Rectal smooth muscle tissue (tissue), 1 donor: ENCODE data around the gene PTPRO.

Source experiments
- H3K27ac ChIP-seq: one replicate; pipeline ENCODE4 v1.7.0; 2013; ENCODE audit warnings: low read depth, low read length, inconsistent platforms
- H3K27me3 ChIP-seq: one replicate; pipeline ENCODE4 v1.7.0; 2013; ENCODE audit warnings: low read length; ENCODE audit not compliant: control insufficient read depth, insufficient read depth
- H3K36me3 ChIP-seq: one replicate; pipeline ENCODE4 v1.7.0; 2013; ENCODE audit warnings: low read length; ENCODE audit not compliant: control insufficient read depth, insufficient read depth
- H3K4me1 ChIP-seq: one replicate; pipeline ENCODE4 v1.7.0; 2013; ENCODE audit warnings: low read length; ENCODE audit not compliant: control insufficient read depth, insufficient read depth
- H3K4me3 ChIP-seq: one replicate; pipeline ENCODE4 v1.7.0; 2013; ENCODE audit warnings: low read length
- H3K9ac ChIP-seq: one replicate; pipeline ENCODE4 v1.7.0; 2013; ENCODE audit warnings: low read length

Gene PTPRO

DNA sequence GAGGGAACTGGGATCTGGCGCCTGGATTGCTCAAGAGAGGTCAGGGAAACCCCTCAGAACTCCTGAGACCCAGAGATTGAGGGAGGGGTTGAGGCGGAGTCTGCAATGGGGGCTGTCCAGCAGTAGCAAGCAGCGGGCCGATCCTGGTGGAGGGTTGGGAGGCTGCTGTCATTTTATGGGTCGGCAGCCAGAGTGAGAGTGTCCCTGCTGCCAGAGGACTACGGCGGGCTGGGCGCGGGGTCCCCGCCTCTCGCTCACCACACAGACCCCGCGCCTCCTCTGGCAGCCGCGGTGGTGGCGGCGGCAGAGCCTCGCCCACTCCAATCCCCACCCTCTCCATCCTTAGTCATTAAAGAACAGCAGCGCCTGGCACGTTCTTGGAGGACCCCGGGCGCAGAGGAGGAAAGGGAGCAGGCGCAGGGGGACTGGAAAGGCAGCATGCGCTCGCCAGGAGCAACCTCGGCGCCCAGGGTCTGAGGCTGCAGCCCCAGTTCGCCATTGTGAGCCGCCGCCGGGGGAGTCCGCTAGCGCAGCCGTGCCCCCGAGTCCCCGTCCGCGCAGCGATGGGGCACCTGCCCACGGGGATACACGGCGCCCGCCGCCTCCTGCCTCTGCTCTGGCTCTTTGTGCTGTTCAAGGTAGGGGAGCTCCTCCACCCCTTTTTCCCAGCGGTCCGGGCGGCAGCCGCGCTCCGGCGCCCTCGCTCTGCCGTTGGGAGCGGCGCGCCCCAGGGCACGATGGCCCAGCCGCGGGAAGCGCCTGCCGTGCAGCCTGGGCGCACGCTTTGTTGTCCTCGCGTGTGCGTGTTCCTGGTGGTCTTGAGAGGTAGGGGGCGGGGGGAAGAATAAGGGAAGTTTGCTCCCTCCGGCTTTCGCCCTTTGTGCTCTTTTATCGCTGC, at the start of gene PTPRO:
TSS of gene PTPRO (plus strand) at position 345 of the 898 bp plus-strand sequence.
- Histone ChIP-seq H3K4me3 (peak within 1 kb of the TSS; percentile 31), H3K27me3 (no peaks in the 10 kb centered on the region), H3K4me1 (no peaks in the 10 kb centered on the region), H3K9ac (no peak within 1 kb of the TSS), H3K36me3 (no peaks in the 10 kb centered on the region), H3K27ac (no peak within 1 kb of the TSS)

DNA sequence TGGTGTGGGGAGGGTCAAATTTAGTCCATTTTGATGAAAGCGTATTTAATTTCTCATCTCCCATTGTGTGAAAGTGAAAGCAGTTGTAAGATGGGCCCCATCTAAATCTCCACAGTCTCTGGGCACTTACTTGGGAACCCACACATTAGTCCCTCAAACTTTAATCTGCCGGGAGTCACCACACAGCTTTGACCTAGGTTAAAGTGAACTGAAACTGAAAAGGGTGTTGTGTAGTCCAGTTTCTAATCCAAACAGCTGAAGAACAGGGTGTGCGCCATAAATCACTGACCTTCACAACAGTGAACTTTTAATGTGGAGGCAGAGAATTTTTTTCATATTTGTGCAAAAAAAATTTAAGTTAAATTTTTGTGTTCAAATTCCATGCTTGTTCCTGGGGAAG, 48.4 kb upstream of the PTPRO start:
- H3K9ac ChIP-seq = no peak overlapping the region
- H3K27me3 ChIP-seq = no peaks in the 10 kb centered on the region
- peaks cover 11% of the 10 kb centered on the region for H3K4me1 ChIP-seq
- no peaks in the 10 kb centered on the region for H3K36me3 ChIP-seq
- no peak overlapping the region for H3K4me3 ChIP-seq
- H3K27ac ChIP-seq = no peak overlapping the region

- peak overlapping the region; percentile 42 for H3K27ac ChIP-seq
- H3K27me3 ChIP-seq = no peaks in the 10 kb centered on the region
- no peaks in the 10 kb centered on the region for H3K36me3 ChIP-seq
- peaks cover 15% of the 10 kb centered on the region for H3K4me1 ChIP-seq
- H3K4me3 ChIP-seq = no peak overlapping the region
- H3K9ac ChIP-seq = no peak overlapping the region
These were observed 47.7 kb upstream of the PTPRO start for GRCh38 chr12:15274561-15274967.

GRCh38 chr12:15276088-15276698, 46.1 kb upstream of the PTPRO start:
- peaks cover 16% of the 10 kb centered on the region for H3K4me1 ChIP-seq
- H3K27ac ChIP-seq = no peak overlapping the region

GRCh38 chr12:15278816-15279658, 43.3 kb upstream of the PTPRO start:
- Histone ChIP-seq H3K36me3 (no peaks in the 10 kb centered on the region), H3K27ac (peak overlapping the region; percentile 60), H3K9ac (no peak overlapping the region), H3K27me3 (no peaks in the 10 kb centered on the region), H3K4me1 (peaks cover 14% of the 10 kb centered on the region), H3K4me3 (no peak overlapping the region)

More at GRCh38 chr12:15276088-15276698, 46.1 kb upstream of the PTPRO start:
- H3K36me3 ChIP-seq = no peaks in the 10 kb centered on the region
- no peak overlapping the region for H3K4me3 ChIP-seq
- H3K27me3 ChIP-seq = no peaks in the 10 kb centered on the region
- H3K9ac ChIP-seq = no peak overlapping the region

- Histone ChIP-seq H3K36me3 (no peaks in the 10 kb centered on the region), H3K9ac (no peak overlapping the region), H3K4me3 (no peak overlapping the region), H3K27ac (no peak overlapping the region), H3K4me1 (peaks cover 8% of the 10 kb centered on the region), H3K27me3 (no peaks in the 10 kb centered on the region)
These were observed 41.4 kb upstream of the PTPRO start for GRCh38 chr12:15280930-15281329.

GRCh38 chr12:15289192-15289591, 33.1 kb upstream of the PTPRO start:
- Histone ChIP-seq H3K36me3 (no peaks in the 10 kb centered on the region), H3K9ac (no peak overlapping the region), H3K4me1 (no peaks in the 10 kb centered on the region), H3K27ac (no peak overlapping the region), H3K27me3 (no peaks in the 10 kb centered on the region), H3K4me3 (no peak overlapping the region)

DNA sequence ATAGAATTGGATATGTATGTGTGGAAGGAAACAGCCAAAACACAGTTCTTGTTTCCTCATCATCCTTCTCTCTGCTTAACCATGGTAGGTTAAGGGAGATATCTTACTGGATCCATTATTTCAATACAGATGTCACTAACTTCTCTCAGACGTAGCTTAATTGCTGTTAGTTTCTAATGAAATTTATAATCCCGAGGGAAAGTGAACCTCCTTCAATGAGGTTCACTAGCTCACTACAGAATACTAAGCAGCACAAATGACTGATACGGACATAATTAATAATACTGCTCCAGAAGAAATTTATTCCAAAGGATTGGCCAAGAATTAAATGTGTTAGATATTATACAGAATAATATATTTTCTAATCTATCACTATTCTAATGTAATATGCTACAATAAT, 28.6 kb upstream of the PTPRO start:
- no peaks in the 10 kb centered on the region for H3K4me1 ChIP-seq
- H3K9ac ChIP-seq = no peak overlapping the region
- H3K27me3 ChIP-seq = no peaks in the 10 kb centered on the region
- H3K36me3 ChIP-seq = no peaks in the 10 kb centered on the region
- no peak overlapping the region for H3K4me3 ChIP-seq
- H3K27ac ChIP-seq = no peak overlapping the region

- Histone ChIP-seq H3K27ac (no peak overlapping the region), H3K4me1 (no peaks in the 10 kb centered on the region), H3K27me3 (no peaks in the 10 kb centered on the region), H3K9ac (no peak overlapping the region), H3K36me3 (no peaks in the 10 kb centered on the region), H3K4me3 (no peak overlapping the region)
These were observed 22.4 kb upstream of the PTPRO start for GRCh38 chr12:15299947-15300346.

DNA sequence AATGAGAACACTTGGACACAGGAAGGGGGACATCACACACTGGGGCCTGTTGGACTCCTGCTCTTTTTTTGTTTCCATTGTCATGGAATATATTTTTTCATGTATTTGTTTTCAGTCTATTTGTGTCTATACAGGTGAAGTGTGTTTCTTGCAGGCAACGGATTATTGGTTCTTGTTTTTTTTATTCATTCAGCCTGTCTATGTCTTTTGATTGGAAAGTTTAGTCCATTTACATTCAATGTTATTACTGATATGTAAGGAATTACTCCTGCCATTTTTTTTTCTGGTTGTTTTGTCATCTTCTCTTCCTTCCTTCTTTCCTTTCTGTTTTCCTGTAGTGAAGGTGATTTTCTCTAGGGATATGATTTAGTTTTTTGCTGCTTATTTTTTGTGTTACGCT, 18.0 kb upstream of the PTPRO start:
- Histone ChIP-seq H3K36me3 (no peaks in the 10 kb centered on the region), H3K27me3 (no peaks in the 10 kb centered on the region), H3K27ac (no peak overlapping the region), H3K4me3 (no peak overlapping the region), H3K9ac (no peak overlapping the region), H3K4me1 (no peaks in the 10 kb centered on the region)

DNA sequence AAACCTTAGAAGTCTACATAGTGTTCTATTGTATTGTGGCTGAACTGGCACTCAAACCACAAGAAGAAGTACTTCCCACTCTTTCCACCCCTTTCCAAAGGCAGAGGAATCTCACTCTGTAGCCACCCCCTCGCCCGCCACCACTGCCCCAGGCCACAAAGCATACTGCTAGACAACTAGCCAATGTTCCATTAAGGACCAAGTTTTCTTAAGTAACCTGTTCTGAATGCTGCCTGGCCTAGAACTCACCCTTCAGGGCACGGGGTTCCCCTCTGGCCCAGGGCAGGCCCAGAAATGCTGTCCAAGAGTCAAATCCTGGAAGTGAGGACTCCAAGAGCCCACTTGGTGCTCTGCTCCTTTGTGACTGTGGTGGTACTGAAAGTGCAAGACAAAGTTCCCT, 15.7 kb upstream of the PTPRO start:
- H3K4me3 ChIP-seq = no peak overlapping the region
- no peak overlapping the region for H3K27ac ChIP-seq
- no peaks in the 10 kb centered on the region for H3K27me3 ChIP-seq
- H3K9ac ChIP-seq = no peak overlapping the region
- H3K4me1 ChIP-seq = no peaks in the 10 kb centered on the region
- no peaks in the 10 kb centered on the region for H3K36me3 ChIP-seq

DNA sequence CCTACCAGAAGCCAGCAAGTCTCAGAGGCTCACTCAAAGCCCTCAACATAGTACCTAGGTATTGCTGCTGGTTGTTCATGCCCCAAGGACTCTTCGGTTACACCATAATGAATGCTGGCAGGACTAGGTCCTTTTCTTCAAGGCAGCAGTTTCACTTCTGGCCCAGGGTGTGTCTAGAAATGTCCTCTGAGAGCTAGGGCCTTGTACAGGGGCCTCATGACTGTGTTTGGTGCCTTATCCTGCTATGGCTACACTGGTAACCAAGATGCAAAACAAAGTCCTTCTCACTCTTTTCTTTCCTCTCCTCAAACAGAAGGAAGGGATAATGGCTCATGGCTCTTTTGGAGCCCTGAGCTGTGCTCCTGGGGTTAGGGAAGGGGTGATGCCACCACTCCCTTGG, 15.2 kb upstream of the PTPRO start:
- no peaks in the 10 kb centered on the region for H3K36me3 ChIP-seq
- H3K27me3 ChIP-seq = no peaks in the 10 kb centered on the region
- H3K9ac ChIP-seq = no peak overlapping the region
- H3K27ac ChIP-seq = no peak overlapping the region
- no peak overlapping the region for H3K4me3 ChIP-seq
- H3K4me1 ChIP-seq = no peaks in the 10 kb centered on the region
